Measurements from ENCODE around the gene TRAPPC2L. TPM values are rescaled to one million over a fixed set of nuclear protein-coding genes. Genes with fewer than 3 reads are reported as not detected.

TRAPPC2L gene
- total RNA-seq, 1 experiment from 2014 or later = 94.1 TPM

DNA sequence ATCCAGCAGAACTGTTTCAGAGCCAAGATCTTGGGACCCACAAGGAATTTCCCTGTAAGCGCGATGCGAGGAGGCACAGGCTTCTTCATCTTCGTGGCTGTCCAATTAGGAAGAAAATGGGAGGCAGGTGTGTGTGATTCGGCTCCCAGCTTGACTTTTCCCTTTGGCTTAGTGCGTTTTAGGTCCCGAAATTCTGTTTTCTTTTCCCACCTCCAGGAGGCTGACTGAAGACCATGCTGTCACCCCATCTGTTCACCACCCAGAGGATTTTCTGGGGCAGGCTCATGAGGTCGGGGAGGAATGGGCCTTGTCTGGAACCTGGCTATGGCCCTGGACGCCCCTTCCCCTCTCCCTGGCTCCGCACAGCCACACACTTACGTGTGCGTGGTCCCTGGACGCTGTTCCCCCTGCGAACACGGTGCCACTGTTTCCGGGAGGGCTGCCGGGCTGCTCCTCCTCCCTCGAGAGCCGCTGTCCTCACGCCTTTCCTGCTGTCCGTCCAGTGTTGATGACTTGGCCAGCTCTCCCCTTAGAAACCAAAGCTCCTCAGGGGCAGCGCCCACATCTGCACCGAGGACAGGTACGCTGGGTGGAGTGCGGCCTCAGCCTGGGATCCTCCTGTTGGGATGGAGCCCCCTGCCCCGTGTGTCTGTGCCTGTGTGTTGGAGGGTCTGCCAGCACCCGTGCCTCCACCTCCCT is 12.2 kb downstream of the TRAPPC2L start:
- CTCF ChIA-PET = no interaction called here
- Histone ChIP-seq H3K27me3 (ENCODE audit: insufficient read depth, low read length) (no peaks in the 10 kb centered on the region), H3K9me3 (ENCODE audit: control insufficient read depth in 1 of 2, insufficient read depth in 1 of 2, low read depth in 1 of 2, low read length in 2 of 2) (no peaks in the 10 kb centered on the region)

DNA sequence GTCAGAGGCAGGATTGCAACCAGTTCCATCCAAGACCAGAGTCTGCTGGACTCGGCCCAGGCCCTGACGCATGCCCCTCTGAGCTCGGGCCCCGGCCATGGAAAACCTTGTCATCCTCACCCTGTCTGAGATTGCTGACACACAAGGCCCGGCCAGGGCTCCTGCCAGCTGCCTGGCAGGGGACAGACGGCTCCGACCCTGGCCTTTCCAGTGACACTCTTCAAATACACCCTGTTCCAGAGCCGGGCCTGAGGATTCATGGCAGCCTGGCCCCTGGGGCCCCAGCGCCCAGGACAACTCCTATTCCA is 12.7 kb downstream of the TRAPPC2L start:
- Histone ChIP-seq H4K20me1 (ENCODE audit: insufficient read depth) (no peaks in the 10 kb centered on the region), H3K79me2 (ENCODE audit: insufficient read depth, low read length) (no peaks in the 10 kb centered on the region), H3K4me3 (replicated peaks in 1 of 2; ENCODE audit: low read depth in 1 of 2, low read length in 2 of 2) (no peak overlapping the region), H3K9me3 (ENCODE audit: control insufficient read depth in 1 of 2, insufficient read depth in 1 of 2, low read depth in 1 of 2, low read length in 2 of 2) (no peaks in the 10 kb centered on the region), H3K27ac (ENCODE audit: low read depth, low read length) (no peak overlapping the region), H3K27me3 (ENCODE audit: insufficient read depth, low read length) (no peaks in the 10 kb centered on the region), H3K9me2 (ENCODE audit: insufficient read depth) (no peaks in the 10 kb centered on the region), H3K4me1 (ENCODE audit: control insufficient read depth in 1 of 2, insufficient read depth in 2 of 2, low read length in 2 of 2) (no peaks in the 10 kb centered on the region), H3K4me2 (ENCODE audit: low read length) (no peak overlapping the region), H3K36me3 (ENCODE audit: control insufficient read depth in 1 of 2, insufficient read depth in 2 of 2, low read length in 2 of 2) (no peaks in the 10 kb centered on the region), H3K9ac (ENCODE audit: low read length) (no peak overlapping the region), H2AFZ (ENCODE audit: low read depth, low read length, poor library complexity, severe bottlenecking) (no peak overlapping the region)
- intact Hi-C loops (cut with micrococcal nuclease) = no loop called here
- ATAC-seq (no peak), DNase-seq (ENCODE audit: low read depth, low spot score) (no peak)
- no TSS peak for BruUV-seq (replicated peaks)
- POLR2A ChIA-PET = no interaction called here
- CTCF ChIA-PET = no interaction called here
- RAD21 ChIA-PET (ENCODE audit: low non-redundant PET in 1 of 2, low total read pairs in 2 of 2, uncharacterized antibody in 2 of 2, unreplicated experiment in 2 of 2) = no interaction called here
- TF ChIP-seq CEBPB (IDR thresholded peaks at IDR 0.05; ENCODE audit: low read depth) (no peak), ELF1 (IDR thresholded peaks at IDR 0.05; ENCODE audit: borderline replicate concordance, low read depth) (no peak), EZH2phosphoT487 (IDR thresholded peaks at IDR 0.05; ENCODE audit: borderline replicate concordance) (no peak), CBX3 (IDR thresholded peaks at IDR 0.05; ENCODE audit: low read depth) (no peak), RAD21 (IDR thresholded peaks at IDR 0.05; ENCODE audit: low read depth) (no peak), POLR2AphosphoS5 (IDR thresholded peaks at IDR 0.05; ENCODE audit: low read depth, low read length) (no peak), TCF7L2 (IDR thresholded peaks at IDR 0.05; ENCODE audit: borderline replicate concordance, extremely low read depth, insufficient read depth, insufficient read length) (no peak), SP1 (IDR thresholded peaks at IDR 0.05; ENCODE audit: low read depth) (no peak), JUND (IDR thresholded peaks at IDR 0.05) (no peak), SIN3A (IDR thresholded peaks at IDR 0.05; ENCODE audit: low read depth) (no peak), ZNF274 (IDR thresholded peaks at IDR 0.05; ENCODE audit: low read depth, low read length) (no peak), EGR1 (IDR thresholded peaks at IDR 0.05; ENCODE audit: low read depth) (no peak), SRF (IDR thresholded peaks at IDR 0.05; ENCODE audit: low read depth) (no peak), FOSL1 (IDR thresholded peaks at IDR 0.05; ENCODE audit: low read depth) (no peak), ZFX (IDR thresholded peaks at IDR 0.05) (no peak), EZH2 (IDR thresholded peaks at IDR 0.05) (no peak)
- TF ChIP-seq, protein P1, sequence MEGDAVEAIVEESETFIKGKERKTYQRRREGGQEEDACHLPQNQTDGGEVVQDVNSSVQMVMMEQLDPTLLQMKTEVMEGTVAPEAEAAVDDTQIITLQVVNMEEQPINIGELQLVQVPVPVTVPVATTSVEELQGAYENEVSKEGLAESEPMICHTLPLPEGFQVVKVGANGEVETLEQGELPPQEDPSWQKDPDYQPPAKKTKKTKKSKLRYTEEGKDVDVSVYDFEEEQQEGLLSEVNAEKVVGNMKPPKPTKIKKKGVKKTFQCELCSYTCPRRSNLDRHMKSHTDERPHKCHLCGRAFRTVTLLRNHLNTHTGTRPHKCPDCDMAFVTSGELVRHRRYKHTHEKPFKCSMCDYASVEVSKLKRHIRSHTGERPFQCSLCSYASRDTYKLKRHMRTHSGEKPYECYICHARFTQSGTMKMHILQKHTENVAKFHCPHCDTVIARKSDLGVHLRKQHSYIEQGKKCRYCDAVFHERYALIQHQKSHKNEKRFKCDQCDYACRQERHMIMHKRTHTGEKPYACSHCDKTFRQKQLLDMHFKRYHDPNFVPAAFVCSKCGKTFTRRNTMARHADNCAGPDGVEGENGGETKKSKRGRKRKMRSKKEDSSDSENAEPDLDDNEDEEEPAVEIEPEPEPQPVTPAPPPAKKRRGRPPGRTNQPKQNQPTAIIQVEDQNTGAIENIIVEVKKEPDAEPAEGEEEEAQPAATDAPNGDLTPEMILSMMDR (IDR thresholded peaks at IDR 0.05 in 2 of 3, conservative IDR thresholded peaks at IDR 0.05 in 1 of 3; ENCODE audit: borderline replicate concordance in 1 of 3, insufficient read depth in 1 of 3, low read depth in 2 of 3, low read length in 2 of 3) = no peak
- TF ChIP-seq, protein P2, sequence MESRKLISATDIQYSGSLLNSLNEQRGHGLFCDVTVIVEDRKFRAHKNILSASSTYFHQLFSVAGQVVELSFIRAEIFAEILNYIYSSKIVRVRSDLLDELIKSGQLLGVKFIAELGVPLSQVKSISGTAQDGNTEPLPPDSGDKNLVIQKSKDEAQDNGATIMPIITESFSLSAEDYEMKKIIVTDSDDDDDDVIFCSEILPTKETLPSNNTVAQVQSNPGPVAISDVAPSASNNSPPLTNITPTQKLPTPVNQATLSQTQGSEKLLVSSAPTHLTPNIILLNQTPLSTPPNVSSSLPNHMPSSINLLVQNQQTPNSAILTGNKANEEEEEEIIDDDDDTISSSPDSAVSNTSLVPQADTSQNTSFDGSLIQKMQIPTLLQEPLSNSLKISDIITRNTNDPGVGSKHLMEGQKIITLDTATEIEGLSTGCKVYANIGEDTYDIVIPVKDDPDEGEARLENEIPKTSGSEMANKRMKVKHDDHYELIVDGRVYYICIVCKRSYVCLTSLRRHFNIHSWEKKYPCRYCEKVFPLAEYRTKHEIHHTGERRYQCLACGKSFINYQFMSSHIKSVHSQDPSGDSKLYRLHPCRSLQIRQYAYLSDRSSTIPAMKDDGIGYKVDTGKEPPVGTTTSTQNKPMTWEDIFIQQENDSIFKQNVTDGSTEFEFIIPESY (IDR thresholded peaks at IDR 0.05; ENCODE audit: extremely low read depth, insufficient replicate concordance, low read length) = no peak
- TF ChIP-seq, protein P3, sequence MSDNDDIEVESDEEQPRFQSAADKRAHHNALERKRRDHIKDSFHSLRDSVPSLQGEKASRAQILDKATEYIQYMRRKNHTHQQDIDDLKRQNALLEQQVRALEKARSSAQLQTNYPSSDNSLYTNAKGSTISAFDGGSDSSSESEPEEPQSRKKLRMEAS (IDR thresholded peaks at IDR 0.05) = no peak

More for the DNA sequence above, 12.2 kb downstream of the TRAPPC2L start:
- no peak for DNase-seq (ENCODE audit: low read depth, low spot score)
- H2AFZ ChIP-seq (ENCODE audit: low read depth, low read length, poor library complexity, severe bottlenecking) = no peak overlapping the region
- no peaks in the 10 kb centered on the region for H3K79me2 ChIP-seq (ENCODE audit: insufficient read depth, low read length)
- ATAC-seq = no peak
- no peaks in the 10 kb centered on the region for H3K4me1 ChIP-seq (ENCODE audit: control insufficient read depth in 1 of 2, insufficient read depth in 2 of 2, low read length in 2 of 2)
- H3K36me3 ChIP-seq (ENCODE audit: control insufficient read depth in 1 of 2, insufficient read depth in 2 of 2, low read length in 2 of 2) = no peaks in the 10 kb centered on the region
- intact Hi-C loops (cut with micrococcal nuclease) = no loop called here
- H3K9ac ChIP-seq (ENCODE audit: low read length) = no peak overlapping the region
- H3K9me2 ChIP-seq (ENCODE audit: insufficient read depth) = no peaks in the 10 kb centered on the region
- no peaks in the 10 kb centered on the region for H4K20me1 ChIP-seq (ENCODE audit: insufficient read depth)
- no peak overlapping the region for H3K4me2 ChIP-seq (ENCODE audit: low read length)
- H3K4me3 ChIP-seq (replicated peaks in 1 of 2; ENCODE audit: low read depth in 1 of 2, low read length in 2 of 2) = no peak overlapping the region
- RAD21 ChIA-PET (ENCODE audit: low non-redundant PET in 1 of 2, low total read pairs in 2 of 2, uncharacterized antibody in 2 of 2, unreplicated experiment in 2 of 2) = no interaction called here
- no TSS peak for BruUV-seq (replicated peaks)
- POLR2A ChIA-PET = no interaction called here
- TF ChIP-seq CBX3 (IDR thresholded peaks at IDR 0.05; ENCODE audit: low read depth) = no peak
- TF ChIP-seq TCF7L2 (IDR thresholded peaks at IDR 0.05; ENCODE audit: borderline replicate concordance, extremely low read depth, insufficient read depth, insufficient read length) = no peak
- H3K27ac ChIP-seq (ENCODE audit: low read depth, low read length) = no peak overlapping the region

Data from HCT116 (cell line).